NT2/D1 (cell line): ENCODE measurements around the gene PIK3C2G.

Source experiments
- DNase-seq: peaks from one replicate; pipeline ENCODE4 v3.0.0-alpha.2; 2011; ENCODE audit warnings: low read depth, low spot score
- H3K27me3 ChIP-seq: 2 replicates; pipeline ENCODE4 v1.6.0; 2011; ENCODE audit warnings: mild to moderate bottlenecking; ENCODE audit not compliant: insufficient read length, insufficient read depth
- H3K36me3 ChIP-seq: 2 replicates; pipeline ENCODE4 v1.6.1; 2011; ENCODE audit warnings: mild to moderate bottlenecking, low read length, mixed read lengths; ENCODE audit not compliant: insufficient read depth, insufficient read length
- H3K4me1 ChIP-seq: 2 replicates; pipeline ENCODE4 v1.5.1; 2011; ENCODE audit not compliant: insufficient read depth, insufficient read length
- H3K4me3 ChIP-seq: 2 replicates; pipeline ENCODE4 v1.5.1; 2011; ENCODE audit warnings: low read depth; ENCODE audit not compliant: insufficient read length
- H3K9ac ChIP-seq: 2 replicates; pipeline ENCODE4 v1.6.0; 2011; ENCODE audit warnings: low read depth; ENCODE audit not compliant: insufficient read length
- H3K9me3 ChIP-seq: 2 replicates; pipeline ENCODE4 v1.5.1; 2011; ENCODE audit warnings: mild to moderate bottlenecking, low read length; ENCODE audit not compliant: insufficient read depth
- SUZ12 ChIP-seq: IDR thresholded peaks from 2 replicates; pipeline ENCODE4 v1.6.1; 2011; ENCODE audit not compliant: insufficient read length, insufficient read depth; ENCODE audit errors: extremely low read depth
- YY1 ChIP-seq: IDR thresholded peaks from 2 replicates; pipeline ENCODE4 v1.6.1; 2011; ENCODE audit not compliant: insufficient read length, insufficient read depth
- ZNF274 ChIP-seq: IDR thresholded peaks from 2 replicates; pipeline ENCODE4 v1.6.1; 2011; ENCODE audit warnings: mild to moderate bottlenecking, low read depth, low read length

The PIK3C2G gene

DNA sequence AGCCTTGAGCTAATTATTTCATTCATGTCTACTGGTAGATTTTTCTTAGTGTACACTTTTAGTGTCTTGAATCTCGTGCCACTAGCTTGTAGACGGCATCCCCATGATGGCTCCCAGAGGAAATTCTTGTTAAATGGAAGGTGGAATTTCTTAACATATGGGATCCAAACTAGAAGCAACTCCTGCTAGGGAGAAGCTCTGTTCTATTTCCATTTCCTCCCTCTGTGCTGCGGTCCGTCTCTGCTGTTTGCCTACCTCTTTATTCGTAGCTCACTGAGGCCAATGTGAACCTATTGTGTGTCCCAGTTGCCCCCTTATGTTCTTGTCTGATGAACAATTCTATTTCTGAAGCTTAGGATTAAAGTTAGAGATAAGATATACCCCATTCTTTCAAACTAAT lies 588 bp downstream of the PIK3C2G start:
- Histone ChIP-seq H3K36me3 (no peaks in the 10 kb centered on the region), H3K9ac (no peak overlapping the region), H3K4me3 (no peak overlapping the region), H3K27me3 (no peaks in the 10 kb centered on the region), H3K9me3 (no peaks in the 10 kb centered on the region), H3K4me1 (no peaks in the 10 kb centered on the region)
- no peak for DNase-seq
- TF ChIP-seq ZNF274: no peak
- TF ChIP-seq YY1: no peak
- TF ChIP-seq SUZ12: no peak

DNA sequence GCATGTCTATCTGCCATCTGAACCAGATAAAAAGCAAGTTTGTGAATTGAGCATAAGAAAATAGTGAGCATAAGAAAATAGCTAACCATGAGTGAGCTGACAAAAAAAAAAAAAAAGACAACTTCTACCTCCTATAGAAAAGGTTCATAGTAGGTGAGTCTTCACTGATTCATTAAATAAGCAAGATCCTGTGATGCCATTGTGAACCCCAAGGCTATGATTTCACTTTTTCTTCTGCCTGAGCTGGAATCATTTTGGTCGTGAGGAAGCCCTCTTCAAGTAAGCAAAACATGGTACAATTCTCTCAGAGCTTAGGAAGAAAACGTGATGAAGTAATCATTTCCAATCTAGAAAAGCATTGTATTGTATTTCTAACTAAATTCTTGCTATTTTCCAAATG lies 1.2 kb downstream of the PIK3C2G start:
- no peak for DNase-seq
- TF ChIP-seq SUZ12: no peak
- TF ChIP-seq YY1: no peak
- no peak for TF ChIP-seq ZNF274
- H3K36me3 ChIP-seq: no peaks in the 10 kb centered on the region
- no peaks in the 10 kb centered on the region for H3K27me3 ChIP-seq
- H3K4me1 ChIP-seq: no peaks in the 10 kb centered on the region
- no peak overlapping the region for H3K4me3 ChIP-seq
- no peak overlapping the region for H3K9ac ChIP-seq
- no peaks in the 10 kb centered on the region for H3K9me3 ChIP-seq

DNA sequence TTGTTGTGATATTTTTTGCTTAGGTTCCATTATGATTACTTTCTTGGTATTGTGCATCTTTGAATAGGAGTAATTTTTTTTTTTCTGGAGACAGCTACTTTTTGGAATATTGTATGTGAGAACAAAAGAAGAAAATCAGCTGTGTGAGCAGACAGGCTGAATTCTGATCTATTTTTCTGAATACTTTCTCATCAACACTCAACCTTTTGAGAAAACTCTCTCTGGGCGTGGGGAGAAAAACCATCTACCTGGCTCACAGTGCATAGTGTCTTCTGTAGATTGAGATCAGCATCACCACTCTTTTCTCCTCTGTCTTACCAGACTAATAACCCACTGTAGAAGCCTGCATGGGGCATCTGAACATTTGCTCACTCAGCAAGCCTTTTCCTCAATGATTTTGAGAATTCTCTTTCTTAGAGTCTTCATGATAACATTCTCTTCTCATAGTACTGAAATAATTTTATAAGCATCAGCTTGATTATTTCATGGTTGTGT lies 3.3 kb downstream of the PIK3C2G start:
- Histone ChIP-seq H3K9ac (no peak overlapping the region), H3K36me3 (no peaks in the 10 kb centered on the region), H3K27me3 (no peaks in the 10 kb centered on the region), H3K9me3 (no peaks in the 10 kb centered on the region), H3K4me1 (no peaks in the 10 kb centered on the region), H3K4me3 (no peak overlapping the region)
- no peak for DNase-seq
- no peak for TF ChIP-seq YY1
- TF ChIP-seq SUZ12: no peak
- no peak for TF ChIP-seq ZNF274

DNA sequence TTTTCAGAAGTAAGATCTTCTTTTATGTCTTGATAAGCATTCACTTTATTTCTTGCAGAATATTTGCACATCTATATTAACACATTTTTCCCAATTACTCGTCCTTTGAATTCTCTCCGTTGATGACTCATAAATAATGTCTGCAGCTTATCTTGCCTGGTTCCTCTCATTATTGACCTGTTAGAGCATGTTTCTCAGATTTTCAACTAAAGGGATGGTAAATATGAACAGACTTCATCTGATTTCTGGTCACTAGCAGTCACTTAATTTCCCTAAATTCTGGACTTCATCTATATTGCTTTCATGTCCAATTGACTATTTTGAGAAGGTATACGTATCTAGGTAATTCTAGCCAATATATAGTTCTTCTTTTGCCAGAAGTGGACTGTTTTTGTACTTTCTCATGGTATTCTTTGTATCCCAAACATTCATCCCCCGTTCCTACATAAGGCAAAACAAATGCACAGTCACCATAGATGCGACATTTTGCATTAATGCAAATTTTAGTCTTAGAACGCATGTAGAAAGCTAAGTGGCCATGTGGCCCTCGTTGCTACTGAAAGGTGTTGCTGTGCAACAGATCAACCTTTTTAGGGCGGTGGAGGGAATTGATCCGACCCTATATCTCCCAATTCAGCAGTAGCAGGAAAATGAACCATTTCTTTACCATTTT lies 6.2 kb downstream of the PIK3C2G start:
- Histone ChIP-seq H3K27me3 (no peaks in the 10 kb centered on the region), H3K9me3 (no peaks in the 10 kb centered on the region), H3K36me3 (no peaks in the 10 kb centered on the region), H3K9ac (no peak overlapping the region), H3K4me3 (no peak overlapping the region), H3K4me1 (no peaks in the 10 kb centered on the region)
- TF ChIP-seq SUZ12 (no peak), ZNF274 (no peak), YY1 (no peak)
- DNase-seq: no peak

DNA sequence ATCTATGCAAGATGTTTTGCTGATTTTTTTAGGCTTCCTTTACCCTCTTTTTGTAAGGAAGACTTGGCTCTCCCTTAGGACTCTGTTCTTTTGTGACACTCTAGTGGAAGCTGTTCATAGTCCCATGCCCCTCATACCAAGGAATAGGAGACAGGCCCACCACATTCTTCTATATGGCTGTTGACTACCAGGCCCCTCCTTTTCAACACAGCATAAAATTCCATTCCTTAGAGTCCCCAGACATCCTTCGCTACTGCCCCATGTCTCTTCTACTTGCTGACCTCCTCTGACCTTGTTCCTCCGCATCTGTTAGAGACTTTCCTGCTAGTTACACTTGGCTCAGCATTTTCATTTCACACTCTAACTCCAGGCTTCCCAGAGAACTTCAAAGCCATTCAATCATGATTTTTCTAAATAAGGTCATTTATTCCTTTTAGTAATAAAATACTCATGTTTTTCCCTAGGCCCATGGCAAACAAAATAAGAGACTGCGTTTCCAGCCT lies 9.7 kb downstream of the PIK3C2G start:
- DNase-seq: no peak
- H3K36me3 ChIP-seq: no peaks in the 10 kb centered on the region
- TF ChIP-seq YY1 (no peak), SUZ12 (no peak), ZNF274 (no peak)
- H3K9ac ChIP-seq: no peak overlapping the region
- no peaks in the 10 kb centered on the region for H3K4me1 ChIP-seq
- H3K9me3 ChIP-seq: no peaks in the 10 kb centered on the region
- no peaks in the 10 kb centered on the region for H3K27me3 ChIP-seq
- no peak overlapping the region for H3K4me3 ChIP-seq

DNA sequence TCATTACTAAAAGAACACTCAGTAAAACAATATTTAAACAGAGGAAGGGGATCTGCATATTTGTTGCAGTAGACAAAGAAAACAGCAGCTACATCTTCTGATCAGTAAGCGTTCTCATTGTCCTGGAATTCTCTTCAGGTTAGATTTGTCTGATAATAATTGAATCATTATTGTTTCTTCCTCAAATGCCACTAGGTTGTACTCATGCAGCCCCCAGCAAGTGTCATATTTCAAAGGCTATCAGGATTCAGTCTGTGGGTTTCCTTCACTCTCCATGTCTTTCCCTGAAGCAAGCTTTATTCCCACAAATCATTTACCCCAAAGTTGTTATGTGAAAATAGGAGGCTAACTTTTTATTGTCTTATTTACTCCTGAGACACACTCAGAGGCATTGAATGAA lies 14.7 kb downstream of the PIK3C2G start:
- TF ChIP-seq SUZ12 (no peak), ZNF274 (no peak), YY1 (no peak)
- Histone ChIP-seq H3K9ac (no peak overlapping the region), H3K27me3 (no peaks in the 10 kb centered on the region), H3K9me3 (no peaks in the 10 kb centered on the region), H3K36me3 (no peaks in the 10 kb centered on the region), H3K4me3 (no peak overlapping the region), H3K4me1 (no peaks in the 10 kb centered on the region)
- DNase-seq: no peak

DNA sequence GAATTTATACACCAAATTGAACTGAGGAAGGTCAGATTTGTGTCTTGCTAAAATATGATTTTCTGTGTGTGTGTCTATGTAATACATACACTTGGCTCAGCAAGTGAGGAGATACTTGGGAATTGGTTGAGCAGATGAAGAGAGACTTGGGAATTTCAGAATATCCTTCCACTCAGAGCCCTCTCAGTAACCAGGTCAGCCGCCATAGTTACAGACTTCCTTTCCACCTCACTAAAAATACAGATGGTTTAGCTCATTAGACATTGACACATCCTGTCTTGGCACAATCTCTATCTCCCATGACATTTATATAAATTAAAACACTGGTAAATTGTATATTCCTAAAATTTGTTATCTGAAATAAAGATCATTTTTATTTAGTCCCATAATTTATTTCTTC lies 15.9 kb downstream of the PIK3C2G start:
- DNase-seq: no peak
- no peaks in the 10 kb centered on the region for H3K27me3 ChIP-seq
- no peaks in the 10 kb centered on the region for H3K36me3 ChIP-seq
- H3K9me3 ChIP-seq: no peaks in the 10 kb centered on the region
- H3K9ac ChIP-seq: no peak overlapping the region
- no peaks in the 10 kb centered on the region for H3K4me1 ChIP-seq
- TF ChIP-seq YY1 (no peak), ZNF274 (no peak), SUZ12 (no peak)
- no peak overlapping the region for H3K4me3 ChIP-seq
